GM21717 (cell line): Measurements from ENCODE around the gene WFDC10A.
"Not testable (repeated sequence)": the region's sequence is repeated elsewhere in the genome, so short reads cannot be mapped to it uniquely, and the experiment has no call there.

Experiments
- ATAC-seq: cut with Tn5 transposase; IDR thresholded peaks from one replicate; pipeline ENCODE4 v1.9.1; 2021; ENCODE audit warnings: mild to moderate bottlenecking, moderate library complexity; ENCODE audit not compliant: unreplicated experiment

The WFDC10A gene

DNA sequence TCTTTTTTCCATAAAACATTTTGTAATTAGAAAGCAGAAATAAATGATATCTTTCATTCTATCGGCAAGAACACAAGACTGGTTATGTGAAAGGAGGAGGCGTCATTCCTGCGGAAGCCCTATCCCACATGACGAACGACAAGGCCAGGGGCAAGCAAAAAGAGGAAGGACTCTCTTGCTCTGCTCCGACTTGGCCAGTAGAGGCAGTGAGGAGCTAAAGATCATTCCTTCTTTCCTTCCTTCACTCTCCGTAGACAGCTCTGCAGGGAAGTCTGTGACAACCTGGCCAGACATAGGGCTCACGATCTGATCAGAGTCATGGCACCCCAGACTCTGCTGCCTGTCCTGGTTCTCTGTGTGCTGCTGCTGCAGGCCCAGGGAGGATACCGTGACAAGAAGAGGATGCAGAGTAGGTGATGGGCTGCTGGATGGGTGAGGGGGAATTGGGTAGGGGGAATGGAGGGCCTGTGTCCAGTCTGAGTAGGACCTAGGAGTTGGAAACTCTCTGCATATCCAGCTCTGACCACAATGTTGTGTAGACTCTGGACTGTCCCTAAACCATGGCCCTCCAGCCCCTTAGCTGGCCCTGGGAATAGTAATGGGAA lies at the start of gene WFDC10A:
TSS of gene WFDC10A (plus strand) at position 244 of the 605 bp plus-strand sequence. CDS start at position 319, 75 bp downstream.
- ATAC-seq, result no peak

GRCh38 chr20:45581702-45582101 lies 47.8 kb upstream of the WFDC10A start:
- ATAC-seq, result no peak

DNA sequence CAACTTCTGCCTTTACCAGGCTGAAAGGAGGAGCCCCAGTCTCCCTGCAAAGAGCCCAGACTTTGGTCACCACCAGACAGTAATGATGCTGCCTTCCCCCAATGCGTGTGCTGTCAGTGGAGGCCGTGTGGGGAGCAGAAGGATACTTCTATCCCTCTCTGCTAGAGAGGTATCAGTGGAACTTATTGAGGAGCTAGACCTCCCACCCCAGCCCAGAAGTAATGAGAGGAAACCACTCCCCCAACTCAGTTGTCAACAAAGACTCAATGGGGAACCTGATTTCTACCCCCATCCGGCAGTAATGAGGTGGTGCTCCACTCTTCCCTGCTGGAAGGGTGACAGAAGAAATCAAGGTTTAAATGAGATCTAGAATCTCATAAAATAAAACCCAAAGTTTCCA lies 46.0 kb upstream of the WFDC10A start:
- no peak for ATAC-seq

- not testable (repeated sequence) for ATAC-seq
These were observed 45.2 kb upstream of the WFDC10A start for GRCh38 chr20:45584294-45584693.

DNA sequence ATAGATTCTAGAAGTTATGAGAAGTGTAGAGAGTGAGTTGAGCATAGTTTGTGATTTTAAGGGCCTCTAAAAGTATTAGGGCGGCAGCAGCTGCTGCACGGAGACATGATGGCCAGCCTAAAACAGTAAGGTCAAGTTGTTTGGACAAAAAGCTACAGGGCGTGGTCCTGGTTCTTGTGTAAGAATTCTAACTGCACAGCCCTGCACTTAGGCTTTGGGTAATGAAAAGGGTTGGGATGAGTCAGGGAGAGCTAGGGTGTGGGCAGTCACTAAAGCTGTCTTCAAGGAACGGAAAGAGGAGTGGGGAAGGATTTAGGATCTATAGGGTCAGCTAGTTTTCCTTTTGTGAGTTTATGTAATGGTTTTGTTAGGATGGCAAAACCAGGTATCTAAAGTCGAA lies 43.6 kb upstream of the WFDC10A start:
- not testable (repeated sequence) for ATAC-seq

DNA sequence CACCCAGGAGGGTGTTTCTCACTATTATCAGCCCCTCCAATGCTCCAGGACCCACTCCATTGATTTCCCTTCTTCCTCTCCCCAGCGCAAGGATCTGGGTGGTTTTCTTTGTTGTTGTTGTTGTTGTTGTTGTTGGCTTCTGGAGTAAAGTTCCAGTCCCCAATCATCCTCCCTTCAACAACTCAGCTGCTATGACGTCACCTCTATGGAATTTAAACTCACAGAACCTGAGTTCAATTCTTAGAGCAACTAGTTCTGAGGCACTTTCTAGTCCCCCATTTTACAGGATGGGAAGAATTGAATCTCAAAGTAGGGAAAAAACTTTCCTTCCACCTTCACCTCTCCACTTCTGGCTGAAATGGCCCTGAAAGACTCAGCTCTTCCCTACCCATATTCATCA lies 40.7 kb upstream of the WFDC10A start:
- ATAC-seq, result no peak

DNA sequence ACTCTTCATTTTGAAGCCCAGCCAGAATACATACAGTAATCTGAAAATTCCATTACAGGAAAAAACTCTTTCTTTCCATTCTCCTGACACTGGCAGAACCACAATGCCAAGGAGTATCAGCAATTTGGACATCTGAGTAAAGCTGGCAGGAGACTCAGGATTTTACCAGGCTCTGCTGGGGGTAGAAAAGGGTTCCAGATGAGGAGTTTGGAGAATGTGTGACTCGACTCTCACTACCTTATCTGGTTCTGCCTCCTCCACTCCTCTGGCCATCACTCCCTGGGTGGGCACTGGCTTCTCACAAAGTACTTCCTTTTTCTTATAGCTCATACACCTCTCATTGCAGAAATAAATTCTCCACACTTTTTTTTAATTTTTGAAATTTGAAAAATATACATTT lies 39.8 kb upstream of the WFDC10A start:
- no peak for ATAC-seq

DNA sequence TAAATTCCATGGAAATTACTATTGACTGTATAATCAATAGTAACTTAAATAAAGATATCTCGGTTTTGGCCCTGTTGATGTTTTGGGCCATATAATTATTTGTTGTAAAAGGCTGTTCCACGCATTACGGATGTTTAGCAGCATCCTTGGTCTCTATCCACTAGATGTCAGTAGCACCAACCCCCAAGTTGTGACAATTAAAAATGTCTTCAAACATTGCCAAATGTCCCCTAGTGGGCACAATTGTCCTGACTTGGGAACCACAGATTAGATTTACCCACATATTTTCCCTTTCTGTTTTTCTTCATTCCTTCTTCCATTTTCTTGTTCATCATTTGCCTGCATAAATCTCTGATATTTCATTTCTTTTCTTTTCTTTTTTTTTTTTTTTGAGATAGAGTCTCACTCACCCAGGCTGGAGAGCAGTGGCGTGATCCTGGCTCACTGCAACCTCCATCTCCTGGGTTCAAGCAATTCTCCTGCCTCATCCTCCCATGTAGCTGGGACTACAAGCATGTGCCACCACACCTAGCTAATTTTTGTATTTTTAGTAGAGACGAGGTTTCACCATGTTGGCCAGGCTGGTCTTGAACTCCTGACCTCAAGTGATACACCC lies 36.9 kb upstream of the WFDC10A start:
- ATAC-seq, result no peak

DNA sequence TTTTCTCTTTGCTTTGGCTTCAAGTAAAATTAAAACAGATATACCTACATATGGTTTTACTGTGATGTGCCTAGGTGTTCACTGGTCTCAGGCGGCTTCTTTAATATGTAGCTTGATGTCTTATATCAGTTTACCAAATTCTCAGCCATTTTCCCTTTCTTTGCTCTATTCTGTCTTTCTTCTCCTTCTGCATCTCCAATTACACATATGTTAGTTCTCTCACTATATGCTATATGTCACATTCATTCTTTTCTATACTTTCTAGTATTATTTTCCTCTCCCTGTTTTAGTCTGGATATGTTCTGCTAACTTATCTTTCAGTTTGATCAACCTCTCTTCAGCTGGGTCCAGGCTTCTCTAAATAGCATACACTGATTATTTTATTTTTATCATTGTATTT lies 36.0 kb upstream of the WFDC10A start:
- ATAC-seq, result no peak

DNA sequence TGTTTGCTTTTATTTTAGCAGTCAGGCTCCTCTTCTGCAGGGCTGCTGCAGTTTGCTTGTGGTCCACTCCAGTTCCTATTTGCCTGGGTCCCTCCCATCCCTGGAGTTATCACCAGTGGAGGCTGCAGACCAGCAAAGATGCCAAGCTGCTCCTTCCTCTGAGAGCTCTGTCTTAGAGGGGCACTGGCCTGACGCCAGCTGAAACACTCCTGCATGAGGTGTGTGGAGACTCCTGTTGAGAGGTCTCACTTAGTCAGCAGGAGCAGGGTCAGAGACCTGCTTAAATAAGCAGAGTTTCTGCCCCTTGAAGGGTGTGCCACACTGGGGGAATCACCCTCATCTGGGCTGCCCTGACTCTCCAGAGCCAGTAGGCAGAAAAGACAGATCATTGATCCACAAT lies 34.3 kb upstream of the WFDC10A start:
- no peak for ATAC-seq

- ATAC-seq, result no peak
These were observed 21.7 kb upstream of the WFDC10A start for GRCh38 chr20:45607810-45608209.

- ATAC-seq, result no peak
These were observed 18.5 kb upstream of the WFDC10A start for GRCh38 chr20:45611054-45611453.

DNA sequence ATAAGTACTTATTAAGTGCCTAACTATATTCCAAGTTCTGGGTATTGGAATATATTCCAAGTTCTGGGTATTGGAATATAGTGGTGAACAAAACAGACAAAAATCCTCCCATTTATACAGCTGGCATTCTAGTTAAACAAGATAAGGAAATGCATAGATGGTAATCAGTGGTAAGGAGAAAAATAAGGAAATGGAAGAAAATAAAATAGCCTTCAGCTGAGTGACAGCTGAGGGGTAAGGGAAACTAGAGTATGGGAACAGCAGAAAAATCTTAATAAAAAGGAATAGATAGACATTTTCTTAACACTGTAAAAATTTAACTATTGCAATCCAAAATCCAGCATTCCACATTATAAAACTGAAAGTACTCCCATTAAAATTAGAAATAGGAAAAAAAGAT lies 17.2 kb upstream of the WFDC10A start:
- ATAC-seq, result no peak

- no peak for ATAC-seq
These were observed 11.9 kb upstream of the WFDC10A start for GRCh38 chr20:45617591-45617990.

GRCh38 chr20:45621593-45621992 lies 7.9 kb upstream of the WFDC10A start:
- no peak for ATAC-seq

DNA sequence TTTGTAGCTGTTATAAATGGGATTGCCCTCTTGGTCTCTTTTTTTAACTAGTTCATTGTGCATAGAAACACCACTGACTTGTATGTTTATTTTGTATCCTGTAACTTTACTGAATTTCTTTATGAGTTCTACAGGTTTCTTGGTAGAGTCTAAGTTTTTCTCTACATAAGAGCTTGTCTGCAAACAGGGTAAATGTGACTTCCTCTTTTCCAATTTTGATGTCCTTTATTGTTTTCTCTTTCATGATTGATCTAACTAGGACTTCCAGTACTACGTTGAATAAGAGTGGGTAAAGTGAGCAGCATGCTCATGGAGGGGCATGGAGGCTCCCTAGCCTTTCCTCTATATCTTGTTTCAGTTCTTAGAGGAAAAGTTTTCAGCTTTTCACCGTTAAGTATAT lies 3.0 kb upstream of the WFDC10A start:
- no peak for ATAC-seq

- no peak for ATAC-seq
These were observed 832 bp downstream of the WFDC10A start for GRCh38 chr20:45630371-45630770.

- ATAC-seq, result no peak
These were observed 1.6 kb downstream of the WFDC10A start, which contains the start of gene WFDC9 for GRCh38 chr20:45631184-45631583. WFDC9 (minus strand) TSS chr20:45631284; CDS start chr20:45610181, 21,103 bp downstream.

DNA sequence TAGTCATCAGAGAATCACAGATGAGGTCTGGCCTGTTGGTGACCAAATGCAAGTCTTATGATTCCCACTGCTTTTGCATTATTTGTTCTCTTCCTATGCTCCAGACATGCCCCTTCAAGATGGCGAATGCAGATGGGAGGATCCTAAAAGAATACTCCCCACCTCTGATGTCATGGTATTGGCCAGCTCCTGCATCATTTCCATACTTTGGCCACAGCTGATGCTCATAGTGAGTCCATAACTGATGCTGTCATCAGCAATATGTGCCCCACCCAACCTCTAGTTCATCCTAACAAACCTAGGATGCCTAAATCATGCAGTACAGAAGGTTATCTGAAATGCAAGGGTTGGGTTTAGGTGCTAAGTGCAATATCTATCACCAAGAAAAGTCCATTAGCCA lies 7.0 kb downstream of the WFDC10A start:
- ATAC-seq, result no peak

DNA sequence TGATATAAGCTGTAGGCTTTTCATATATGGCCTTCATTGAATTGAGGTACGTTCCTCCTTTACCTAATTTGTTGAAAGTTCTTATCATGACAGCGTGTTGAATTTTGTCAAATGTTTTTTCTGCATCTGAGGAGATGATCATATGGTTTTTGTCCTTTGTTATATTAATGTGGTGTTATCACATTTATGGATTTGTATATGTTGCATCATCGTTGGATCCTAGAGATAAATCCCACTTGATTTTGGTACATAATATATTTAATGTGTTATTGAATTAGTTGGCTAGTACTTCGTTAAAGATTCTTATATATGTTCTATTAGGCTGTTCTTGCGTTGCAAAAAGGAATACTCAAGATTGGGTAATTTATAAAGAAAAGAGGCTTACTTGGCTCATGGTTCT lies 10.1 kb downstream of the WFDC10A start:
- no peak for ATAC-seq

DNA sequence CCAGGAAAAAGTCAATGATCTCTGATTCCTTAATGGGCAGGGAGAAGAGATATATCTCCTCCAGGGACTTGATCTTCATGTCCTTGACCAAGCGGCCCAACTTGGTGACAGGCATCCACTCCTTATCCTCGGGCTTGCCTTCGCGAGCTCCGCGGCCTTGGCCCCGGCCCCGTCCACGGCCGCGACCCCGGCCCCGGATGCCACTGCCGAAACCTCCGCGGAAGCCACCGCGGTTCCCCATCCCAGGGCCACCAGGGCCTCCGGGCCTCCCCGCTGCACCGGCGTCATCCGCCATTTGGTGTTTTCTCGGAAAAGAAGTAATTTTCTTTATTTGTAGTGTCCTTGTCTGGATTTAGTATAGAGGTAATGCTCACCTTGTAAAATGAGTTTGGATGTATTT lies 11.5 kb downstream of the WFDC10A start:
- ATAC-seq, result not testable (repeated sequence)

- not testable (repeated sequence) for ATAC-seq
These were observed 16.3 kb downstream of the WFDC10A start for GRCh38 chr20:45645869-45646268.

DNA sequence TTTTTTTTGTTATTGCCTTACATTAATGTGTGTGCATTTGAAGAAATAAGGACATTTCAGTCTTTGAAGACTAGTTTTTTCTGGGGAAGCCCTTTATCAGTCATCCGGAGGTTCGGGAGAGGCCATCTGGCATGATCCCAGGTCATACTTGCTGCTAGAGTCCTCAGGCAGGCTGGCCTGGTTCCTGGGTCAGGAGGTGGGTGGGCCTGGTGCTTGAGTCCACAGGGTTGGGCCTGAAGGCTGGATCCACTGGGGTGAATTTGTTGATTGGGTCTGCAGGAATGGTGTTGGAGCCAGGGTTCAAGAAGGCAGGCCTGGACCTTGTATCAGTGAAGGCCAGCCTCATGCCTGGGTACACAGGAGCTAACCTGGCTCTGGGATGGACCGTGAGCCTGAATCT lies 17.3 kb downstream of the WFDC10A start:
- ATAC-seq, result no peak
